Esophagus squamous epithelium (tissue), 5 donors: Measurements from ENCODE around the gene RAB6B. TPM values are rescaled to one million over a fixed set of nuclear protein-coding genes. Genes with fewer than 3 reads are reported as not detected.

Experiments
- DNase-seq: peaks from one replicate; lab custom pipeline; 2025; lab: John Stamatoyannopoulos, UW
- H3K27ac ChIP-seq, 4 donors: fragments of 200-600 bp; sonication (generic); one replicate each; pipeline ENCODE4 v1.5.1; 2016 to 2019; ENCODE audit warnings: mild to moderate bottlenecking in 1 of 4
- H3K27me3 ChIP-seq, 4 donors: fragments of 200-600 bp; sonication (generic); 1 replicate in 3 of 4; 2 replicates in 1 of 4; pipeline versions ENCODE4 v1.5.1 to v1.6.0; 2017 to 2021; ENCODE audit warnings: antibody characterized with exemption in 1 of 4
- H3K36me3 ChIP-seq, 3 donors: fragments of 200-600 bp; sonication (generic); one replicate each; pipeline ENCODE4 v1.5.1; 2016 to 2019
- H3K4me1 ChIP-seq, 3 donors: fragments of 200-600 bp; sonication (generic); one replicate each; pipeline ENCODE4 v1.5.1; 2017 to 2019
- H3K4me3 ChIP-seq, 4 donors: fragments of 200-600 bp; sonication (generic); 1 replicate in 3 of 4; 2 replicates in 1 of 4; pipeline ENCODE4 v1.5.1; 2016 to 2019; ENCODE audit warnings: mild to moderate bottlenecking in 2 of 4, moderate library complexity in 1 of 4
- H3K9me3 ChIP-seq, 3 donors: fragments of 200-600 bp; sonication (generic); one replicate each; pipeline ENCODE4 v1.5.1; 2016 to 2019
- POLR2A ChIP-seq, 4 donors: fragments of 450-650 bp; IDR thresholded peaks; one replicate each; pipeline ENCODE4 v1.6.1; 2017; ENCODE audit warnings: antibody characterized with exemption in 4 of 4, mild to moderate bottlenecking in 4 of 4, moderate library complexity in 3 of 4
- WGBS, 2 donors: methylation state at CpG; one replicate each; pipeline ENCODE4 v1.1.5; 2018; 5-methylcytosine and 5-hydroxymethylcytosine counted together
- intact Hi-C: fragments of 100-400 bp; cut with DNase I; formaldehyde crosslinking; loops from one replicate; pipeline ENCODE4 v1.15.0; 2022
- total RNA-seq, 4 donors: library from RNA; depleted of rRNA; stranded (reverse); fragments of >200 nt; gene quantifications; one replicate each; pipeline ENCODE4 v1.1.0, GENCODE V29; 2016
- TF ChIP-seq, protein P1 (sequence below), 6 experiments: fragments of 450-650 bp in 4 of 6; fragments of 200-600 bp in 2 of 6; sonication (generic) in 2 of 6; IDR thresholded peaks; one replicate each; pipeline ENCODE4 v1.5.1; 2016 to 2019; ENCODE audit warnings: antibody characterized with exemption in 6 of 6, mild to moderate bottlenecking in 4 of 6, moderate library complexity in 4 of 6
- donor health status: DM: yes; HTN: yes; CAD: no.

RAB6B gene
- total RNA-seq, 4 donors from 2014 or later, result 0.09 to 1.7 (median 0.68) TPM

DNA sequence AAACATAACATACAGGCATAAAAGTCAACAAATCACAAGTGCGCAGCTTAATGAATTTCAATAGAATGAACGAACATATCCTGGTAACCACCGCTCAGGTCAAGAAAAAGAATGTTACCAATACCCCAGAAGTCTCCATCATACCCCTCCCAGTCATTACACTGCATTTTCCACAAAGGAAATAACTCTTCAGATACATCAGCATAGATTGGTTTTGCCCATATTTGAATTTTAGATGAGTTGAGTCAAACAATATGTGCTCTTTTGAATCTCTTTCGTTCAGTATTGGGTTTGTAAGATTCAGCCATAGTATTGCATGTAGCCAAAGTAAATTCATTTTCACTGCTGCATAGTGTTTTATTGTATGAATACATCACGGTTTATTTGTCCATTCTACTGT lies 6.2 kb upstream of the RAB6B start:
- Histone ChIP-seq H3K4me1 (no peaks in the 10 kb centered on the region), H3K27me3 (peaks cover 0 to 10% (median 0%) of the 10 kb centered on the region in 4 donors), H3K27ac (no peak overlapping the region), H3K4me3 (no peak overlapping the region), H3K36me3 (no peaks in the 10 kb centered on the region), H3K9me3 (no peaks in the 10 kb centered on the region)
- TF ChIP-seq, protein P1, sequence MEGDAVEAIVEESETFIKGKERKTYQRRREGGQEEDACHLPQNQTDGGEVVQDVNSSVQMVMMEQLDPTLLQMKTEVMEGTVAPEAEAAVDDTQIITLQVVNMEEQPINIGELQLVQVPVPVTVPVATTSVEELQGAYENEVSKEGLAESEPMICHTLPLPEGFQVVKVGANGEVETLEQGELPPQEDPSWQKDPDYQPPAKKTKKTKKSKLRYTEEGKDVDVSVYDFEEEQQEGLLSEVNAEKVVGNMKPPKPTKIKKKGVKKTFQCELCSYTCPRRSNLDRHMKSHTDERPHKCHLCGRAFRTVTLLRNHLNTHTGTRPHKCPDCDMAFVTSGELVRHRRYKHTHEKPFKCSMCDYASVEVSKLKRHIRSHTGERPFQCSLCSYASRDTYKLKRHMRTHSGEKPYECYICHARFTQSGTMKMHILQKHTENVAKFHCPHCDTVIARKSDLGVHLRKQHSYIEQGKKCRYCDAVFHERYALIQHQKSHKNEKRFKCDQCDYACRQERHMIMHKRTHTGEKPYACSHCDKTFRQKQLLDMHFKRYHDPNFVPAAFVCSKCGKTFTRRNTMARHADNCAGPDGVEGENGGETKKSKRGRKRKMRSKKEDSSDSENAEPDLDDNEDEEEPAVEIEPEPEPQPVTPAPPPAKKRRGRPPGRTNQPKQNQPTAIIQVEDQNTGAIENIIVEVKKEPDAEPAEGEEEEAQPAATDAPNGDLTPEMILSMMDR (IDR thresholded peaks at IDR 0.05), result no peak
- TF ChIP-seq POLR2A (IDR thresholded peaks at IDR 0.05), result no peak
- DNase-seq, result no peak
- 80 to 88% methylated on average over 5 of the region's 5 CpGs for WGBS, 2 donors
- intact Hi-C loops, result no loop called here

DNA sequence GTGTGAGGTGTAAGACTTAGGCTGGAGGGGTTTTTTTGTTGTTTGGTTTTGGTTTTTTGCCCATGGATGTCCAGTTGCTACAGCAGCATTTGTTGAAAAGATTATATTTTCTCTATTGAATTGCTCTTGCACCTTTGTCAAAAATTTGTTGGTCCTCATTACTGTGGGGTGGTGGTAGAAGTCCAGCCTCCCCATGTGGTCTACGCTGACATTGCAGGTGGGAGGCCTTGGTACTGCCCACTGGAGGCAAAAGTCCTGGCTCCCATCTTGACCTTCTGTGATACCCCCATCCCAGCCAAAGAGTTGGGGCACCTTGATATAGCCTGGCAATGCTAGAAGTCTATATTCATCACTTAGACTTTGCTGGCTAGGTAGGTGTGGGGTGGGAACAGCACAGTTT lies 5.4 kb upstream of the RAB6B start:
- Histone ChIP-seq H3K27me3 (peaks cover 0 to 16% (median 0%) of the 10 kb centered on the region in 4 donors), H3K36me3 (no peaks in the 10 kb centered on the region), H3K27ac (no peak overlapping the region), H3K4me1 (peaks cover 4 to 7% (median 5%) of the 10 kb centered on the region in 3 donors), H3K9me3 (no peaks in the 10 kb centered on the region), H3K4me3 (no peak overlapping the region)
- WGBS, 2 donors, result 100% methylated on average over 1 of the region's 1 CpG
- intact Hi-C loops, result no loop called here
- no peak for DNase-seq
- TF ChIP-seq POLR2A (IDR thresholded peaks at IDR 0.05), result no peak
- TF ChIP-seq, protein P1 (IDR thresholded peaks at IDR 0.05), result no peak

DNA sequence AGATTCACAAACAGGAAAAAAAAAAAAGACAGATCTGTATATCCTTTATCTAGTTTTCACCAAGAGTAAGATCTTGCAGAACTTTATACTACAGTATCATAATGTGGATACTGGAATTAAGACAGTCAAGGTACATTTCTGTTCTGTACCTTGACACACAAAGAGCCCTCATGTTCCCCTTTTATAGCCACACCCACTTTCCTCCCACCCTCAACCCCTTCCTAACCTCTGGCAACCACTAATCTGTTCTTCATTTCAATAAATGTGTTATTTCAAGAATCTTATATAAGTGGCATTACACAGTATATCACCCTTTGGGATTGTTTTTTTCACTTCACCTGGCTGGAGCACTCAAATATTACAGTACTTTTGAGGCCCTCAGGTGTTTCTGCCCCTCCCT lies 3.6 kb upstream of the RAB6B start:
- no peak for DNase-seq
- TF ChIP-seq POLR2A (IDR thresholded peaks at IDR 0.05), result no peak
- TF ChIP-seq, protein P1 (IDR thresholded peaks at IDR 0.05), result no peak
- Histone ChIP-seq H3K9me3 (no peaks in the 10 kb centered on the region), H3K4me1 (peaks cover 12 to 23% (median 23%) of the 10 kb centered on the region in 3 donors), H3K36me3 (no peaks in the 10 kb centered on the region), H3K27me3 (peaks cover 0 to 34% (median 0%) of the 10 kb centered on the region in 4 donors), H3K4me3 (no peak overlapping the region), H3K27ac (no peak overlapping the region)
- intact Hi-C loops, result no loop called here

DNA sequence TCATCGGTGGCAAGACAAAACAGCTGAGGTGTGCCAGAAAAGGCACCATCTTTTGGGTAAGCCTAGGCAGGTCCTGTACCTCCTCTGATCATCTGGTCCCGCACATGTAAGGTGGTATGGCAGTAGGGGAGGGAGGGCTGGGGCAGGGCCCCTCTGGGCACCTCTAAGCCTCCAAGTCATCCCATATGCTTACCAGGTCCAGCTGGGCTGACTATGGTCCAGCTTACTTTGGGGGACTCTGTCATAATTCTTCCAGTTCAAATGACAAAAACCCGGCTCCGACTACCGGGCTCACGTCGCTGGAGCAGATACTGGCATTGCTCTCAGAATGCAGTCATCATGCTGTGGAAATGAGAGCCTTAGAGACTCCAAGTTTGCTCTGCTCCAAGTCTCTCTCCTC lies 1.9 kb upstream of the RAB6B start:
- 86 to 90% methylated on average over 4 to 6 of the region's 7 CpGs for WGBS, 2 donors
- no peak for DNase-seq
- no peak overlapping the region for H3K4me3 ChIP-seq

DNA sequence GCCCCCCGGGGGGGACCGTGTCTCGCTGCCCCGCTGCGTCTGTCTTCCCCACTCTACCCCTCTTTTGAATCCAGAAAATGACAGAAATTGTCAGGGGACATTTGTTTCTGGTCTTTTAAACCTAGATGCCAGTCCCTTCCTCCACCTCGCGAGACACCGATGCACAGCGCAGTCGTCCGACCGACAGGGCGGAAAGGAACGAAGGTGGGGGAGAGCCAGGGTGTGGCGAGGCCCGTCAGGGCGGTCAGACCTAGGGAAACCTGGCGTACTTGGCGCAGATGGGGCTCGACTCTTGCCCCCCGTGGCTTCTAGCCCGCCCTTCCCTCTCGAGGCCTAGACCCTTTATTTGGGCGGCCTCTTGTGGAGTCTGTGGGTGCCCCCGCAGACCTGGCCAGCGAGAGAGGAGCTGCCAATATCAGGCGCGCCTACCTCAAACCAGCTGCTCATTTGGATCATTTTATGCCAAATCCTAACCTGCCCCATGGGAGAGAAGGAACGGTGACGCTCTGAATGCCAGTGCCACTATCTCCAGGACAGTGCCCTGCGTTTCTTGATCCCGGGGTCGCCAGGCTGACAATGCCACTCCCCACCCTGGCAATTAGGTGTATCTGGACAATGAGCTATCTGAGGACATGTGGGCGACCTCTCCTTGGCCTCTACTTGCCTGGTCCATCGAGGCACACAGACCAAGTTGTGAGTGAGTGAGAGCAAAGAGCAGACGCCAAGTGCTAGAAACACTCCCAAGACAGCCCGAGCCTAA lies 500 bp upstream of the RAB6B start:
- no peak overlapping the region for H3K27ac ChIP-seq
- H3K27me3 ChIP-seq, result peaks cover 0 to 40% (median 0%) of the 10 kb centered on the region in 4 donors
- intact Hi-C loops, result no loop called here
- 19 to 25% methylated on average over 14 to 22 of the region's 37 CpGs for WGBS, 2 donors
- no peak for DNase-seq
- H3K9me3 ChIP-seq, result no peaks in the 10 kb centered on the region
- H3K36me3 ChIP-seq, result no peaks in the 10 kb centered on the region
- H3K4me3 ChIP-seq, result peak overlapping the region; percentile 45 to 82 (median 64)
- peaks cover 12 to 26% (median 25%) of the 10 kb centered on the region in 3 donors for H3K4me1 ChIP-seq
- TF ChIP-seq, protein P1 (IDR thresholded peaks at IDR 0.05), result no peak
- no peak for TF ChIP-seq POLR2A (IDR thresholded peaks at IDR 0.05)

More for the DNA sequence above, 1.9 kb upstream of the RAB6B start:
- Histone ChIP-seq H3K27ac (no peak overlapping the region), H3K27me3 (peaks cover 0 to 40% (median 0%) of the 10 kb centered on the region in 4 donors), H3K36me3 (no peaks in the 10 kb centered on the region), H3K9me3 (no peaks in the 10 kb centered on the region), H3K4me1 (peaks cover 12 to 26% (median 25%) of the 10 kb centered on the region in 3 donors)
- intact Hi-C loops, result no loop called here
- no peak for TF ChIP-seq POLR2A (IDR thresholded peaks at IDR 0.05)
- TF ChIP-seq, protein P1 (IDR thresholded peaks at IDR 0.05), result no peak
